Left ventricle myocardium inferior (tissue), 1 donor: ENCODE measurements around the gene TAF1C. TPM values are rescaled to one million over a fixed set of nuclear protein-coding genes. Genes with fewer than 3 reads are reported as not detected.
A peak's percentile ranks its signal among the peaks of the same experiment; 100 is the strongest.

Source experiments
- DNase-seq: peaks from one replicate; pipeline ENCODE4 v3.0.0-alpha.2; 2020
- H3K27ac ChIP-seq: fragments of 200-600 bp; replicated peaks from 2 replicates; pipeline ENCODE4 v1.8.0; 2021
- H3K27me3 ChIP-seq: fragments of 200-600 bp; 2 replicates; pipeline ENCODE4 v1.8.0; 2021; ENCODE audit warnings: low read depth
- H3K36me3 ChIP-seq: fragments of 200-600 bp; 2 replicates; pipeline ENCODE4 v1.8.0; 2021
- H3K4me1 ChIP-seq: fragments of 200-600 bp; 2 replicates; pipeline ENCODE4 v1.8.0; 2021
- H3K4me3 ChIP-seq: fragments of 200-600 bp; 2 replicates; pipeline ENCODE4 v1.8.0; 2021; ENCODE audit warnings: mild to moderate bottlenecking, moderate library complexity
- H3K9me3 ChIP-seq: fragments of 200-600 bp; replicated peaks from 2 replicates; pipeline ENCODE4 v1.8.0; 2021
- CTCF ChIP-seq: fragments of 200-600 bp; IDR thresholded peaks from 2 replicates; pipeline ENCODE4 v1.8.0; 2021; ENCODE audit warnings: antibody characterized with exemption, mild to moderate bottlenecking, borderline replicate concordance
- intact Hi-C: fragments of 100-400 bp; cut with micrococcal nuclease; formaldehyde crosslinking; loops from one replicate; pipeline ENCODE4 v1.11.0; 2022
- total RNA-seq: library from RNA; stranded (reverse); fragmentation: NEBNext Ultra II Directional; extraction: Animal tissue kit (Norgen Biotek cat#: 25700); gene quantifications from one replicate; pipeline ENCODE4 v1.2.1, GENCODE V29; 2021
- donor health status: DM: no; HTN: yes; CAD: no; lungs with severe emphysema.

The TAF1C gene
- total RNA-seq, 1 donor from 2014 or later, result 29.0 TPM

DNA sequence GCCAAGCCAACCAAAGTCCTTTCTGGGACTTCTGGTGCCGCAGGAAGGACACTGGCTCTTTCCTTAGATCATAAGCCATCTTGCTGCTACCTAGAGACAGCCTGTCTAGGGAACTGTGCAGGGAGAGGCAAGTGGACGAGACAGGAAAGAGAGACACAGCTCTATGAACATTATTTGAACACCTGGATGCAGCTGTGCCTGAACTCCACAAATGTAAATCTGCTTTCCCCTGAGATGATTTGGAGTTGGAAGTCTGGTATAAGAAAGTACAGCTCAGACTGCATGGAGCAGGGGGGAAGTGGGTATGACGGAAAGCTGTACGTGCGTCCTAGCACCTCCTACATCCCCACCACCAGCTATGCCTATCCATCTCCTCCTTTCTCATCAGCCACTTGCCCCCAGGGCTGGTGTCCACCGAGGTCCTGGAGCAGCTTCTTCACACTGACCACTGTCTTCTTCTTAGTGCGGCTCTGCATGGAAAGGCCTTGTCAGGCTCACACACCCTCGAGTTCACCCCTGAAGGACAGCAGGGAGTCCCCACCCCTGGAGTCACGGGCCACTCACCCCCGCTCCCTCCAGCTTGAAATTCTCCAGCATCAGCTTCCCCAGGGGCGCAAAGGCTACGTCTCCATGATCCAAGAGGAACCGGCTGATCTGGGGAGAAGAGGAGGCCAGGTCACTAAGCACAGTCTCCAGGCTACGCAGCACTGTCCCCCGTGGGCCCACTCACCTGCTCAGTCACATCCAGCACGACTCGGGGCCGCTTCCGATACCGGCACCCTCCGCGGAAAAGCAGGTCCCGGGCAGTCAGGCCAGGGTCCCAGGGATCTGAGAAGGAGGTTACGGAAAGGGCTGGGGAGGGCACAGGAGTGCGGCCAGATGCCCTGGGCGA lies 3.9 kb downstream of the TAF1C start:
- H3K4me1 ChIP-seq, result peaks cover 91% of the 10 kb centered on the region
- TF ChIP-seq CTCF, result no peak
- H3K27ac ChIP-seq, result peak overlapping the region; percentile 92
- H3K27me3 ChIP-seq, result no peaks in the 10 kb centered on the region
- H3K9me3 ChIP-seq, result no peaks in the 10 kb centered on the region
- peaks cover 58% of the 10 kb centered on the region for H3K36me3 ChIP-seq
- no peak overlapping the region for H3K4me3 ChIP-seq
- intact Hi-C loops, result loop anchor here (10.0 kb wide), 2 partner anchors 98 to 228 kb away; partner anchors contain the start of gene OSGIN1
- no peak for DNase-seq

DNA sequence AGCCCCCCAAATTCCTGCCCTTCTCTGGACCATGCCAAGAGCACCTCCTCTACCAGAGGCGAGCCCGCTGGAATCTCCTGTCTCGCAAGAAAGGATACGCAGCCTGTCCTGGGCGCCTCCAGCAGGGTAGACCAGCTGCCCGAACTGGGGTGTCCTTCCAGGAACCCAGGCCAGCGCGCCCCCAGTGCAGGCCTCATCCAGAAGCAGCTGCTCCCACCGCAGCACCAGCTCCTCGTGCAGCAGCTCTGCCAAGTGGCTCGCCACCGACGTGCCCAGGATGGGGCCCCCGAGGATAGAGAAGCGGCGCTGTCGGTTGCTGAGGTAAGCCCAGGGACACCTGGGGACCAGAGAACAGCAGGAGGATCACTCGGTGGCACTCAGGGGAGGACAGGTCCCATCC lies 4.8 kb downstream of the TAF1C start:
- Histone ChIP-seq H3K9me3 (no peaks in the 10 kb centered on the region), H3K36me3 (peaks cover 60% of the 10 kb centered on the region), H3K27me3 (no peaks in the 10 kb centered on the region), H3K27ac (peak overlapping the region; percentile 92), H3K4me1 (peaks cover 96% of the 10 kb centered on the region), H3K4me3 (no peak overlapping the region)
- TF ChIP-seq CTCF, result no peak
- no peak for DNase-seq
- intact Hi-C loops, result loop anchor here (10.0 kb wide), 2 partner anchors 97 to 227 kb away; partner anchors contain the start of gene OSGIN1

DNA sequence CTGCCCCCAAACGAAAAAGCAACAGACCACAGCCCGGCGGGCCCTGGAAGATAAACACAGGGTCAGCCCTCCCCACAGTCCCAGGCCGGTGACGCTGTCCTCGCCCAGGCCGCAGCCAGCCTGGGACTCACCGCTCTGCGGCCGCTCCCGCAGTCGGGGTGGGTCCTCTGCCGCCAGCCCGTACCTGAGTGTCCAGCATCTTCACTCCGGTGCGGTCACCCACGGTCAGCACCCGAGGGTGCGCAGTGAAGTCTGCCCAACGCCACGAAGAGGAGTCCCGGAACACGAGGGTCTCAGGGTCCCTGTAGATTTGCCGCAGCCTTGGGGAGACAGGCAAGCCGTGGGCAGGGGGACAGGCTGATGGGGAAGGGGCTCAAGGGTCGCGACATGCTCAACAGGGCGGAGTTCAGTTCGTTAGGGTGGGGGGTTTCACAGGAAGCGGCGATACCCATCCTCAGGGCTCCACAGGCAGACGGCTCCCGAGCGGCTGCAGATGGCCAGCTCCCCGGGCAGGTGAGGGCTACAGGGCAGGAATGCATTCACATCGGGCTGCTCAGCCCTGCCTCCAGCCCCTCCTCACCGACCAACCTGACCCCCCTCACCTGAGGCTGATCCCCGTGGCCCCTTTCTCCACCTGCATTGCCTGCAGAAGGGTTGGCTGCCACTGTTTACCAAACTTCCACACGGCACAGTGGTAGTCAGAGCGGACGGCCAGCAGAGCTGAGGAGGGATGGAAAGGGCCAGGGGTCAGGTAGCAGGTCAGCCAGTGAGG lies 5.5 kb downstream of the TAF1C start:
- Histone ChIP-seq H3K9me3 (no peaks in the 10 kb centered on the region), H3K36me3 (peaks cover 60% of the 10 kb centered on the region), H3K27me3 (no peaks in the 10 kb centered on the region), H3K4me1 (peaks cover 97% of the 10 kb centered on the region), H3K27ac (peak overlapping the region; percentile 92), H3K4me3 (no peak overlapping the region)
- DNase-seq, result no peak
- no peak for TF ChIP-seq CTCF
- intact Hi-C loops, result loop anchor here (10.0 kb wide), 2 partner anchors 97 to 227 kb away; partner anchors contain the start of gene OSGIN1

- Histone ChIP-seq H3K4me1 (peaks cover 97% of the 10 kb centered on the region), H3K4me3 (peak overlapping the region; percentile 41), H3K36me3 (peaks cover 60% of the 10 kb centered on the region), H3K27me3 (no peaks in the 10 kb centered on the region), H3K27ac (peak overlapping the region; percentile 92), H3K9me3 (no peaks in the 10 kb centered on the region)
- DNase-seq, result peak; percentile 62
- no peak for TF ChIP-seq CTCF
- intact Hi-C loops, result loop anchor here (10.0 kb wide), 2 partner anchors 96 to 226 kb away; partner anchors contain the start of gene OSGIN1
These were observed 6.2 kb downstream of the TAF1C start for GRCh38 chr16:84180519-84181140.
